GM12878 (cell line): ENCODE data around the gene MAP7D2. TPM values are rescaled to one million over a fixed set of nuclear protein-coding genes. Genes with fewer than 3 reads are reported as not detected.

ENCODE experiments used
- ATAC-seq: fragments of 200-7000 bp; cut with Tn5 transposase; 3 replicates; pipeline ENCODE4 v1.9.1; 2020; ENCODE audit warnings: mild to moderate bottlenecking, moderate library complexity
- BruUV-seq: library from RNA; stranded (reverse); fragments of 400-500 nt; replicated peaks from 2 replicates; lab custom pipeline; 2021; lab: Mats Ljungman, UMichigan
- CTCF ChIA-PET: fragments of 300-600 bp; sonication (Branson Sonifier 250); formaldehyde crosslinking; extraction: SDS; loops from one replicate; lab custom pipeline; 2021; ENCODE audit warnings: inconsistent platforms; lab: Yijun Ruan, JAX
- POLR2A ChIA-PET: fragments of 350-600 bp; formaldehyde crosslinking; extraction: SDS; loops from one replicate; lab custom pipeline; 2021; ENCODE audit warnings: inconsistent platforms; lab: Charles Lee
- RAD21 ChIA-PET: fragments of 300-600 bp; sonication (Branson Sonifier 250); formaldehyde crosslinking; loops from one replicate; lab custom pipeline; 2023; ENCODE audit warnings: antibody characterized with exemption; ENCODE audit not compliant: unreplicated experiment; lab: Charles Lee
- SMC1A ChIA-PET: fragments of 300-600 bp; sonication (Branson Sonifier 250); formaldehyde crosslinking; loops from one replicate; lab custom pipeline; 2023; ENCODE audit not compliant: unreplicated experiment, uncharacterized antibody; lab: Charles Lee
- DNase-seq: peaks from one replicate; pipeline ENCODE4 v3.0.0-alpha.2; 2011; ENCODE audit warnings: low read depth, low spot score
- FAIRE-seq: peaks from 3 replicates; lab custom pipeline; 2011; peaks lifted over from hg19 to GRCh38; lab: Jason Lieb, UNC
- H2AFZ ChIP-seq: 2 replicates; pipeline ENCODE4 v1.6.0; 2011; ENCODE audit warnings: low read depth, low read length, control low read depth; ENCODE audit not compliant: control insufficient read depth
- H3K27ac ChIP-seq: 2 replicates; pipeline ENCODE4 v1.5.1; 2011; ENCODE audit warnings: control low read depth; ENCODE audit not compliant: control insufficient read depth, insufficient read depth
- H3K27me3 ChIP-seq, 2 experiments: replicated peaks in 1 of 2; 2 replicates each; pipeline versions ENCODE4 v1.6.0 to v1.6.1; 2011; ENCODE audit warnings: low read length in 1 of 2; ENCODE audit not compliant: control insufficient read depth in 2 of 2, insufficient read depth in 2 of 2
- H3K36me3 ChIP-seq, 2 experiments: 2 replicates each; pipeline ENCODE4 v1.5.1; 2011; ENCODE audit warnings: low read length in 1 of 2; ENCODE audit not compliant: control insufficient read depth in 2 of 2, insufficient read depth in 2 of 2
- H3K4me1 ChIP-seq: 2 replicates; pipeline ENCODE4 v1.6.1; 2011; ENCODE audit warnings: mild to moderate bottlenecking, low read length, moderate library complexity, mixed read lengths; ENCODE audit not compliant: control insufficient read depth, insufficient read depth
- H3K4me2 ChIP-seq: 2 replicates; pipeline ENCODE4 v1.6.0; 2011; ENCODE audit warnings: control low read depth; ENCODE audit not compliant: control insufficient read depth, insufficient read depth
- H3K4me3 ChIP-seq: fragments of 200-600 bp; sonication (generic); 2 replicates; pipeline ENCODE4 v1.5.1; 2016
- H3K79me2 ChIP-seq: 2 replicates; pipeline ENCODE4 v1.6.0; 2011; ENCODE audit warnings: low read length; ENCODE audit not compliant: control insufficient read depth, insufficient read depth
- H3K9ac ChIP-seq: 2 replicates; pipeline ENCODE4 v1.8.0; 2011; ENCODE audit warnings: low read length, control low read depth, mixed read lengths; ENCODE audit not compliant: control insufficient read depth, insufficient read depth
- H3K9me3 ChIP-seq: replicated peaks from 3 replicates; pipeline ENCODE4 v1.5.1; 2011; ENCODE audit warnings: mild to moderate bottlenecking, low read length; ENCODE audit not compliant: control insufficient read depth, insufficient read depth
- H4K20me1 ChIP-seq: 2 replicates; pipeline ENCODE4 v1.6.0; 2011; ENCODE audit not compliant: control insufficient read depth, insufficient read depth
- CREM ChIP-seq: IDR thresholded peaks from 2 replicates; pipeline ENCODE4 v1.6.1; 2014; ENCODE audit warnings: antibody characterized with exemption, low read depth
- MTA3 ChIP-seq: IDR thresholded peaks from 2 replicates; pipeline ENCODE4 v1.6.1; 2012; ENCODE audit warnings: low read length, inconsistent platforms, borderline replicate concordance
- NBN ChIP-seq: fragments of 450-650 bp; IDR thresholded peaks from 2 replicates; pipeline ENCODE4 v1.6.1; 2016
- NR2C2 ChIP-seq: IDR thresholded peaks from 2 replicates; pipeline ENCODE4 v1.6.1; 2011; ENCODE audit warnings: borderline replicate concordance, low read depth; ENCODE audit not compliant: control insufficient read depth, insufficient read length
- RB1 ChIP-seq: fragments of 450-650 bp; formaldehyde crosslinking; IDR thresholded peaks from 2 replicates; pipeline ENCODE4 v1.6.1; 2017; ENCODE audit warnings: mild to moderate bottlenecking, borderline replicate concordance
- SIN3A ChIP-seq: IDR thresholded peaks from 2 replicates; pipeline ENCODE4 v1.6.1; 2012; ENCODE audit warnings: low read depth, low read length, improper control_type of control experiment
- SREBF2 ChIP-seq: IDR thresholded peaks from 2 replicates; pipeline ENCODE4 v1.6.1; 2012; ENCODE audit warnings: mild to moderate bottlenecking, low read length
- WRNIP1 ChIP-seq: IDR thresholded peaks from 2 replicates; pipeline ENCODE4 v1.6.1; 2011; ENCODE audit warnings: low read depth, low read length, improper control_type of control experiment, borderline replicate concordance
- WGBS: methylation state at CpG from one replicate; pipeline ENCODE4 v1.1.6; 2016; ENCODE audit warnings: low lambda C conversion rate; ENCODE audit not compliant: insufficient replicate concordance, insufficient coverage; ENCODE audit errors: missing lambda C conversion rate; 5-methylcytosine and 5-hydroxymethylcytosine counted together
- in situ Hi-C: fragments of 300-500 bp; cut with MboI; formaldehyde crosslinking; loops from 9 replicates; pipeline ENCODE4 v1.14.3; 2018; ENCODE audit warnings: mixed read lengths
- intact Hi-C: fragments of 100-400 bp; cut with micrococcal nuclease; formaldehyde crosslinking; loops from one replicate; pipeline ENCODE4 v1.14.2; 2022; ENCODE audit not compliant: unreplicated experiment
- polyA plus RNA-seq, 11 experiments: library from polyadenylated mRNA; depleted of rRNA in 4 of 11; unstranded in 6 of 11; stranded (reverse) in 5 of 11; fragments of >200 nt; fragmentation: Nextera tagmentation in 4 of 11; fragmentation: Illumina TruSeq in 1 of 11; extraction: Ambion mirVana in 4 of 11; extraction: Trizol in 1 of 11; gene quantifications; 1 replicate in 1 of 11; 2 replicates in 10 of 11; pipeline versions ENCODE4 v1.2.1 to v1.2.3, GENCODE V29; 2011 to 2016; ENCODE audit warnings: inconsistent platforms in 2 of 11, missing spikeins in 2 of 11, low read depth in 1 of 11
- total RNA-seq, 4 experiments: library from RNA; depleted of rRNA in 3 of 4; stranded (reverse); fragments of >200 nt in 3 of 4; fragmentation: Illumina TruSeq in 1 of 4; extraction: Trizol in 1 of 4; gene quantifications; 2 replicates each; pipeline versions ENCODE4 v1.2.1 to v1.2.3, GENCODE V29; 2013 to 2021
- TF ChIP-seq, protein P1 (sequence below): fragments of 450-650 bp; IDR thresholded peaks from 2 replicates; pipeline ENCODE4 v1.6.1; 2017; ENCODE audit warnings: antibody characterized with exemption, mild to moderate bottlenecking, moderate library complexity
- TF ChIP-seq, protein P2 (sequence below): fragments of 450-650 bp; IDR thresholded peaks from 2 replicates; pipeline ENCODE4 v1.6.1; 2017; ENCODE audit warnings: mild to moderate bottlenecking, moderate library complexity
- TF ChIP-seq, protein P3 (sequence below): IDR thresholded peaks from 2 replicates; pipeline ENCODE4 v1.6.1; 2012; ENCODE audit warnings: mild to moderate bottlenecking, low read depth, low read length

MAP7D2 gene
- total and polyA plus RNA-seq, 10 of the 15 experiments (the other 5 are each of a cell fraction or from before 2014, with no cell fraction given): 0.06 to 18.4 (median 0.22) TPM

DNA sequence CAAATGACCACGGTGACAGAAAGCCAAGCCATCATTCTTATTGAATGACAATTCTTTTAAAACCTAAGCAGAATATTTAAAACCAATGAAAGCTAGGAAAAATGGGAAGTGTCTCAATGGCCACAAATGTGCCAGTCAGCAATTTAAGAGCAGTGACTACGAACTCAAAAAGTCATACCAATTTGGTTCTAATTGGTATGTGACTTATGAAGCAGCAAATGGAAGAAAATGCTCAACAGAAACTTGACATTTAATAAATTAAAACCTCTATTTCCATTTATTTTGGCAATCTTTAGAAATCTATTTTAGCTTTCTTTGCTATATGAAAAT lies 100.1 kb downstream of the MAP7D2 start (continued):
- TF ChIP-seq WRNIP1 (no peak), CREM (no peak), RB1 (no peak), NBN (no peak), SREBF2 (no peak), SIN3A (no peak), NR2C2 (no peak)

DNA sequence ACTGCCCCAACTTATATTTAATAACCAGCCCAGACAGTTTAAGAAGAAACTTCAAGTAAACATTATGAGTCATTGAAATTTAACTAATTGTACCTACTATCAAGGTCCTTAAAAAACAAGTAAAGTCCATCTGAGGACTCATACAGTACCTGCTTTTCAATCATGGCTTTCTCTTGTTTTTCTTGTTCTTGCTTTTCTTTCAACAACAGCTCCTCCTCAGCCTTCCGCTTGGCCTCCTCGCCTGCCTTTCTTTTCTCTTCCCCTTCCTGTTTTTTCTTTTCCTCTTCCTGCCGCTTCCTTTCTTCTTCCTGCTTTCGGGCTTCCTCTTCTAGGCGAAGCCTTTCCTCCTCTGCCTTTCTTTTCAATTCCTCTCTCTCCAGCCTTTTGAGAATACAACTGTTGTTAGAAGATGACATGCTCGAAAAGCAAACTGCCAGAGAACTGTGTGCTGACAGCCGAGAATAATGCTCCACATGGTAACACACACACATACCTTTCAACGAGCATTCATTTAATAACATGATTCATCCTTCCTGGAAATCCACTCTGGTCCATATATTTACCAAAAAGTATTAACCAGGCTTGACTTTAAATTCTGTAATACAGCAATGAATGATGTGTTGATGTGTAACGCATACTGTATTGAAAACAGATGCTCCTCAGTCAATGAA lies 100.6 kb downstream of the MAP7D2 start:
- H3K9me3 ChIP-seq: no peaks in the 10 kb centered on the region; the same call in 1 of the 3 replicates
- H3K79me2 ChIP-seq: no peaks in the 10 kb centered on the region
- no peaks in the 10 kb centered on the region for H3K4me1 ChIP-seq
- ChIA-PET POLR2A (no interaction called here), SMC1A (interaction anchor here (1.5 kb wide), 1 partner anchor 14 kb away, joined by 4 read pairs; no protein-coding TSS in a partner anchor), RAD21 (interaction anchor here (0.9 kb wide), 1 partner anchor 42 kb away, joined by 3 read pairs; no protein-coding TSS in a partner anchor), CTCF (no interaction called here)
- DNase-seq (no peak), FAIRE-seq (no peak), ATAC-seq (no peak)
- in situ Hi-C loops: no loop called here
- no peak overlapping the region for H3K9ac ChIP-seq
- H3K4me2 ChIP-seq: no peak overlapping the region
- no peak overlapping the region for H3K27ac ChIP-seq
- no peaks in the 10 kb centered on the region for H4K20me1 ChIP-seq
- intact Hi-C loops: no loop called here
- no peak overlapping the region for H3K4me3 ChIP-seq
- H3K27me3 ChIP-seq: no peaks in the 10 kb centered on the region
- H2AFZ ChIP-seq: no peak overlapping the region
- no peaks in the 10 kb centered on the region for H3K36me3 ChIP-seq
- BruUV-seq: no TSS peak
- WGBS: 79% methylated on average over 9 of the region's 9 CpGs
- no peak for TF ChIP-seq MTA3
- TF ChIP-seq, protein P1, sequence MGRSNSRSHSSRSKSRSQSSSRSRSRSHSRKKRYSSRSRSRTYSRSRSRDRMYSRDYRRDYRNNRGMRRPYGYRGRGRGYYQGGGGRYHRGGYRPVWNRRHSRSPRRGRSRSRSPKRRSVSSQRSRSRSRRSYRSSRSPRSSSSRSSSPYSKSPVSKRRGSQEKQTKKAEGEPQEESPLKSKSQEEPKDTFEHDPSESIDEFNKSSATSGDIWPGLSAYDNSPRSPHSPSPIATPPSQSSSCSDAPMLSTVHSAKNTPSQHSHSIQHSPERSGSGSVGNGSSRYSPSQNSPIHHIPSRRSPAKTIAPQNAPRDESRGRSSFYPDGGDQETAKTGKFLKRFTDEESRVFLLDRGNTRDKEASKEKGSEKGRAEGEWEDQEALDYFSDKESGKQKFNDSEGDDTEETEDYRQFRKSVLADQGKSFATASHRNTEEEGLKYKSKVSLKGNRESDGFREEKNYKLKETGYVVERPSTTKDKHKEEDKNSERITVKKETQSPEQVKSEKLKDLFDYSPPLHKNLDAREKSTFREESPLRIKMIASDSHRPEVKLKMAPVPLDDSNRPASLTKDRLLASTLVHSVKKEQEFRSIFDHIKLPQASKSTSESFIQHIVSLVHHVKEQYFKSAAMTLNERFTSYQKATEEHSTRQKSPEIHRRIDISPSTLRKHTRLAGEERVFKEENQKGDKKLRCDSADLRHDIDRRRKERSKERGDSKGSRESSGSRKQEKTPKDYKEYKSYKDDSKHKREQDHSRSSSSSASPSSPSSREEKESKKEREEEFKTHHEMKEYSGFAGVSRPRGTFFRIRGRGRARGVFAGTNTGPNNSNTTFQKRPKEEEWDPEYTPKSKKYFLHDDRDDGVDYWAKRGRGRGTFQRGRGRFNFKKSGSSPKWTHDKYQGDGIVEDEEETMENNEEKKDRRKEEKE: no peak
- TF ChIP-seq, protein P2, sequence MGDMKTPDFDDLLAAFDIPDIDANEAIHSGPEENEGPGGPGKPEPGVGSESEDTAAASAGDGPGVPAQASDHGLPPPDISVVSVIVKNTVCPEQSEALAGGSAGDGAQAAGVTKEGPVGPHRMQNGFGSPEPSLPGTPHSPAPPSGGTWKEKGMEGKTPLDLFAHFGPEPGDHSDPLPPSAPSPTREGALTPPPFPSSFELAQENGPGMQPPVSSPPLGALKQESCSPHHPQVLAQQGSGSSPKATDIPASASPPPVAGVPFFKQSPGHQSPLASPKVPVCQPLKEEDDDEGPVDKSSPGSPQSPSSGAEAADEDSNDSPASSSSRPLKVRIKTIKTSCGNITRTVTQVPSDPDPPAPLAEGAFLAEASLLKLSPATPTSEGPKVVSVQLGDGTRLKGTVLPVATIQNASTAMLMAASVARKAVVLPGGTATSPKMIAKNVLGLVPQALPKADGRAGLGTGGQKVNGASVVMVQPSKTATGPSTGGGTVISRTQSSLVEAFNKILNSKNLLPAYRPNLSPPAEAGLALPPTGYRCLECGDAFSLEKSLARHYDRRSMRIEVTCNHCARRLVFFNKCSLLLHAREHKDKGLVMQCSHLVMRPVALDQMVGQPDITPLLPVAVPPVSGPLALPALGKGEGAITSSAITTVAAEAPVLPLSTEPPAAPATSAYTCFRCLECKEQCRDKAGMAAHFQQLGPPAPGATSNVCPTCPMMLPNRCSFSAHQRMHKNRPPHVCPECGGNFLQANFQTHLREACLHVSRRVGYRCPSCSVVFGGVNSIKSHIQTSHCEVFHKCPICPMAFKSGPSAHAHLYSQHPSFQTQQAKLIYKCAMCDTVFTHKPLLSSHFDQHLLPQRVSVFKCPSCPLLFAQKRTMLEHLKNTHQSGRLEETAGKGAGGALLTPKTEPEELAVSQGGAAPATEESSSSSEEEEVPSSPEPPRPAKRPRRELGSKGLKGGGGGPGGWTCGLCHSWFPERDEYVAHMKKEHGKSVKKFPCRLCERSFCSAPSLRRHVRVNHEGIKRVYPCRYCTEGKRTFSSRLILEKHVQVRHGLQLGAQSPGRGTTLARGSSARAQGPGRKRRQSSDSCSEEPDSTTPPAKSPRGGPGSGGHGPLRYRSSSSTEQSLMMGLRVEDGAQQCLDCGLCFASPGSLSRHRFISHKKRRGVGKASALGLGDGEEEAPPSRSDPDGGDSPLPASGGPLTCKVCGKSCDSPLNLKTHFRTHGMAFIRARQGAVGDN: no peak
- TF ChIP-seq, protein P3, sequence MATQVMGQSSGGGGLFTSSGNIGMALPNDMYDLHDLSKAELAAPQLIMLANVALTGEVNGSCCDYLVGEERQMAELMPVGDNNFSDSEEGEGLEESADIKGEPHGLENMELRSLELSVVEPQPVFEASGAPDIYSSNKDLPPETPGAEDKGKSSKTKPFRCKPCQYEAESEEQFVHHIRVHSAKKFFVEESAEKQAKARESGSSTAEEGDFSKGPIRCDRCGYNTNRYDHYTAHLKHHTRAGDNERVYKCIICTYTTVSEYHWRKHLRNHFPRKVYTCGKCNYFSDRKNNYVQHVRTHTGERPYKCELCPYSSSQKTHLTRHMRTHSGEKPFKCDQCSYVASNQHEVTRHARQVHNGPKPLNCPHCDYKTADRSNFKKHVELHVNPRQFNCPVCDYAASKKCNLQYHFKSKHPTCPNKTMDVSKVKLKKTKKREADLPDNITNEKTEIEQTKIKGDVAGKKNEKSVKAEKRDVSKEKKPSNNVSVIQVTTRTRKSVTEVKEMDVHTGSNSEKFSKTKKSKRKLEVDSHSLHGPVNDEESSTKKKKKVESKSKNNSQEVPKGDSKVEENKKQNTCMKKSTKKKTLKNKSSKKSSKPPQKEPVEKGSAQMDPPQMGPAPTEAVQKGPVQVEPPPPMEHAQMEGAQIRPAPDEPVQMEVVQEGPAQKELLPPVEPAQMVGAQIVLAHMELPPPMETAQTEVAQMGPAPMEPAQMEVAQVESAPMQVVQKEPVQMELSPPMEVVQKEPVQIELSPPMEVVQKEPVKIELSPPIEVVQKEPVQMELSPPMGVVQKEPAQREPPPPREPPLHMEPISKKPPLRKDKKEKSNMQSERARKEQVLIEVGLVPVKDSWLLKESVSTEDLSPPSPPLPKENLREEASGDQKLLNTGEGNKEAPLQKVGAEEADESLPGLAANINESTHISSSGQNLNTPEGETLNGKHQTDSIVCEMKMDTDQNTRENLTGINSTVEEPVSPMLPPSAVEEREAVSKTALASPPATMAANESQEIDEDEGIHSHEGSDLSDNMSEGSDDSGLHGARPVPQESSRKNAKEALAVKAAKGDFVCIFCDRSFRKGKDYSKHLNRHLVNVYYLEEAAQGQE: no peak
